Muscle of arm (tissue), 14 donors: ENCODE measurements around the gene NUAK1. TPM values are rescaled to one million over a fixed set of nuclear protein-coding genes. Genes with fewer than 3 reads are reported as not detected.

Experiments
- DNase-seq: peaks from one replicate; pipeline ENCODE4 v3.0.0-alpha.2; 2013
- long read RNA-seq, 11 donors: transcript quantifications; one replicate each; lab custom pipeline, GENCODE V29; 2026
- polyA plus RNA-seq, 12 donors: library from polyadenylated mRNA; unstranded; fragments of 120-200 nt; gene quantifications; one replicate each; pipeline ENCODE4 v1.2.1, GENCODE V29; 2013; ENCODE audit not compliant: insufficient read length in 12 of 12

Gene NUAK1
- polyA plus RNA-seq = 10 to 100 TPM in 9 of 12 donors, 1 to 10 TPM in 2, not detected in 1; 8.7 to 24.4 (median 11.9) TPM
- long read RNA-seq, donor 1 = 0 reads
- long read RNA-seq, donor 2, full-length matches to known transcripts = 3 of 3 reads
- long read RNA-seq, donor 2, partial matches to known transcripts = 0 of 3 reads
- long read RNA-seq, donor 2, other reads (novel, unspliced or antisense) = 0 of 3 reads
- long read RNA-seq, donor 3 = 0 reads
- long read RNA-seq, donor 4 = 0 reads
- long read RNA-seq, donor 5 = 0 reads
- long read RNA-seq, donor 6, full-length matches to known transcripts = 1 of 1 reads
- long read RNA-seq, donor 6, partial matches to known transcripts = 0 of 1 reads
- long read RNA-seq, donor 6, other reads (novel, unspliced or antisense) = 0 of 1 reads
- long read RNA-seq, donor 7, full-length matches to known transcripts = 3 of 3 reads
- long read RNA-seq, donor 7, partial matches to known transcripts = 0 of 3 reads
- long read RNA-seq, donor 7, other reads (novel, unspliced or antisense) = 0 of 3 reads
- long read RNA-seq, donor 8, full-length matches to known transcripts = 3 of 3 reads
- long read RNA-seq, donor 8, partial matches to known transcripts = 0 of 3 reads
- long read RNA-seq, donor 8, other reads (novel, unspliced or antisense) = 0 of 3 reads
- long read RNA-seq, donor 9, full-length matches to known transcripts = 4 of 4 reads
- long read RNA-seq, donor 9, partial matches to known transcripts = 0 of 4 reads
- long read RNA-seq, donor 9, other reads (novel, unspliced or antisense) = 0 of 4 reads
- long read RNA-seq, donor 10, full-length matches to known transcripts = 5 of 5 reads
- long read RNA-seq, donor 10, partial matches to known transcripts = 0 of 5 reads
- long read RNA-seq, donor 10, other reads (novel, unspliced or antisense) = 0 of 5 reads
- long read RNA-seq, donor 11, full-length matches to known transcripts = 2 of 2 reads
- long read RNA-seq, donor 11, partial matches to known transcripts = 0 of 2 reads
- long read RNA-seq, donor 11, other reads (novel, unspliced or antisense) = 0 of 2 reads

DNA sequence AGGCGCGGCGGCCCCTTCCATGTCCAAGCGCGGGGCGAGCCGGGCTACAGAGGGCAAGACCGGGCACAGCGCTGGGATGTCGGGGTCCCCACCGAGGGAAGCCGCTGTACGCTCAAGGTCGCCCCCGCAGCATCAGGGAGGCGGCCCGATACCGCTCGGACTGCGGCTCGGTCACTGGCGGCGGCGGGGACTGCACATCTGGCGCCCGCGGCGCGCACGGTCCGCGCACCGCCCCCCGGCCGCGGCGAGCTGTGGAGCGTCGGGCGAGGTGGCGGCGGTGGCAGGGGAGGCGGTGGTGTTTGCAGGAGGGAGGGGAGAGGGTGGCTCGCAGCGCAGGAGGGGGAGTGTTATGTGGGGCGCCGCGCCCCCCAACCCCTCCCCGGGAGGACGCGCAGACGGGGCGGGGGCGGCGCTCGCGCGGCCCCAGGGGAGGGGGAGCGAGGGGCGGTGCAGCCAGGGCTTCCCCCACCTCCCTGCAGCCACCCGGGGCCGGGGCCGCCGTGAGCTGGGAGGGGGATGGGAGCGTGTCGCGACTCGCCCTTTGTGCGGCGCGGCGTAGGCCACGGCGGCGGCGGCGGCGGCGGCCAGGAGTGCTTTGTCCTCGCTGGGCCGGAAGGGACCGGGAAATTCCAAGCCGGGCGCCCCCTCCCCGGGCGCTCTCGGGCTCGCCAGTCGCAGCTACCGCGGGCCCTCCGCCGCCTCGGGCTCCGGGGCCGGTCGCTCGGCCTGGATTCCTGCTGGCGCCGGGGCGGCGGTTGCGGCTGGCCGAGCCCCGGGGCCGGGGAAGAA lies at the start of gene NUAK1:
Gene NUAK1 (minus strand): TSS at position 322 of the 789 bp plus-strand sequence. CDS start 301 bp downstream, at position 21.
- DNase-seq = peak; percentile 64

DNA sequence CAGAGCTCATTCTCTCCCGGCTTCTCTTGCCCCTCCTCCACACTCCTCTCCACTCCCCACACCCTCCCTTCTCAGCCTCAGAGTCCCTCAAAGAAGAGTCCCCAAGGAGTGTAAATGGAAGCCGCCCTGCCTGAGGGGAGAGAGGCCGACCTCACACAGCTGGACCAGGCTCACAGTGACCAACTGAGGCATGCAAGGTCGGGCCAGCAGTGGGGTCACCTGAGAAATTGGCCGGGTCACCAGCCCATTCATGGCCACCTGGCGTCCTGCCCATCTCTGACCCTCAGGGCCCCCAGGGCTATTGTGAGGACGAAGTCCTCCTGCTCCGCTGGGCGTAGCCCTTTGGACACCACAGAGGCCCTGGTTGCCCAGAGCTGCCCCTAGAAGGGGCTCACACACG lies 49.5 kb upstream of the NUAK1 start:
- DNase-seq = no peak

DNA sequence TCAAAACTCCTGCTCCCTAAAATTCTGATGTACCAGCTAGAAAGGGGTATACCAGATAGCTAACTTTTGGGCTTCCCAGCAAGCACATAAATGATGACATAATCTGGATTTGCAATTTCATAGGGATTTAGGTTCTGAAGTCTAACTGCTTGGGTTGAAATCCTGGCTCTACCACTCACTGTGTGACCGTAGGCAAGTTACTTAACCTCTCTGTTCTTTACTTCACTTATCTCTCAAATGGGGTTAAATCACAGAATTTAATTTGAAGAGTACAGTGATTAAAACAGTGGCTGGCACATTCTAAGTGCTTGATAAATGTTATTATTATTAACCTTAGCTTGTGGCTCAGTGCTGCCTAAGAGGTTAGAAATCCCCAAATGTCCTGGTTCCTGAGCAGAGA lies 49.1 kb upstream of the NUAK1 start:
- no peak for DNase-seq

DNA sequence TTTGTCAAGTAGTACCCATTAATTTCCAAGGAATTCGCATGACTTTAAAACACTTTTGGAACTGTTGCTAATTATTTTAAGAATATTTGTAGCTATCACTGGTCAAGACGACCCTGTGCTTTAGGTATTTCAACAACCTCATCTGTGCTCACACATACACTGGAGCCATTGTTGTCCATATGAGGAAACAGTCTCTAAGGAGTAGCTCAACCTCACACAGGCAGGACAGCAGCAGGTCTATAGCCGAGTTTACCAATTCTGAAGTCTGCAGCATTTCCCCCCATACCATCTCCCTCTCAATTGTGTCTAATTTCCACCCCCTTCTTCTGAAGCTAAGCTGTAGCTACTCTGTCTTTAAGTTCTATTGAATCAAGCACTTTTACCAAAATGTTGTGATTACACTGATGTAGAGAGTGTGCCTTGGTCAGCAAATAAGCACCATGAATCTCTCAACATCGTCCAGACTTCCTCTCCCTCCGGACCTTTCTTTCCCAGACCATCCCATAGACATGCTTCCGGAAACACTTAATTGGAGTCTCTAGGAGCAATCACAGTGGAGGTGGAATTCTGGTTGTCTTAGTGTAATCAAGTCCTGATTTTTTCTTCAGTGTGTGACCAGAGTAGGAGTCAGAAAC lies 48.5 kb upstream of the NUAK1 start:
- DNase-seq = no peak

DNA sequence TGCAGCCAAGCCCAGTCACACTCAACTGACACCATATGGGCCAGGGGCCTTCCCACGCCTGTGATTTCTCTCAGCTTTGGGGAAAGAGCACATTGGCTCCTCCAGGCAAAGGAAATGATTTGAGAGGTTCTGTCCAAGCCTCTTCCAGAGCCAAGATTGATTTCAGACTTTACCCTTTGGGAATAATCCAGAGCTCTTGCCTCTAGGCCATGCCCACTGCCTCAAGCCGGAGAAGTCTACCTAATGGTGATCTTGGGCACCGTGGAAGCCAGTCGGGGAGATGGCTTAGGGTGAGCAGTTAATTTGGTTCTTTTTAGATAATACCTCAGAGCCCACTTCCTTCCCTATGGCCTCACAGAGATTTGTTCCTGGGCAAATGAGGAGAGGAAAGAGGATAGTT lies 45.0 kb upstream of the NUAK1 start:
- no peak for DNase-seq

DNA sequence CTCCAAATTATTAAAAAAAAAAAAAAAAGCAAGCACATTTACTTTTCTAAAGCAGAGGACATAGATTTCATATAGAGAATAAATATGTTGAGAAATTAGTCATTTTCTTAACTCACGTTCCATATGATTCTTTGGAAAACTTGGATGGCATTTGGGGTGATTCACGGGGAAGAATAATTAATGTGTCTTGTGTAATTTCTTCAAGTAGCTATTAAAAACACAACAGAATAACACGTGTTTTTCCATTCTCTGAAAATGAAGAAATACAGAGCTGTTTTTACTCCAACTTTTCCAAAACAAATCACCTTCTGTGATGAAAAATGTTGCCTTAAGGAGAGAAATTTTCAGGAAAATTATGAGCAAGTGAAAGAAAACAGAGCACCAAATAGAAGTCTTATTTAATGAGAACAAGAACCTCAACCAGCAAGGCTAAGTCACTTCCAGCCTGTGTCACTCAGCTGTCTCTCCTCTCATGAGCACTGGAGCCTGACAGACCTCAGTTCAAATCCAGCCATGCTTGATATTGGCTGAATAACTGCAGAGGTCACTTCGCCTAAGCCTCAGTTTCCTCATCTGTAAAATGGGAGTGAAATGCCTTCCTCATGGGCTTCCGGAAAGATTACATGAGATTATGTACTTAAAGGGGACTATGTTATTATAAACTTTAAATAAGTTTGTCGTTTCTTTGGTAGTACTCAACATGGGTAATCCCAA lies 42.8 kb upstream of the NUAK1 start:
- DNase-seq = no peak

DNA sequence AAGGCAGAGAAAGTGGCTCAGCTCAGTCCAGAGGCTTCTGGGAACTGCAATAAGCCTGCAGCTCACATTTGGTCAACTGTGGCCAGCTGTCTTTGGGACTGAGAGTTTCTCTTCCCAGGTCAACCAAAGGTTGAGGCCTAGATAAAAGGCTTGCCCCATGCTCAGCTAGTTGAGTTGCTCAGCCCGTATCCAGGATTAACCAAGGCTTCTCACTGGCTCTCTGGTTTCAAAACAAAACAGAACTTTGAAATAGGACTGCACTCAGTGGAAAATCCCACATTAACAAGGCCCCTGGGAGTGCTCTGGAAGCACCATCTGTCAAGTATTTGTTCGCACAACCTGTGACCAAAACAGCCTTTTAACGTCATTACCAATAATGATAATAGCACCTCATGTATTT lies 40.3 kb upstream of the NUAK1 start:
- DNase-seq = peak; percentile 43

DNA sequence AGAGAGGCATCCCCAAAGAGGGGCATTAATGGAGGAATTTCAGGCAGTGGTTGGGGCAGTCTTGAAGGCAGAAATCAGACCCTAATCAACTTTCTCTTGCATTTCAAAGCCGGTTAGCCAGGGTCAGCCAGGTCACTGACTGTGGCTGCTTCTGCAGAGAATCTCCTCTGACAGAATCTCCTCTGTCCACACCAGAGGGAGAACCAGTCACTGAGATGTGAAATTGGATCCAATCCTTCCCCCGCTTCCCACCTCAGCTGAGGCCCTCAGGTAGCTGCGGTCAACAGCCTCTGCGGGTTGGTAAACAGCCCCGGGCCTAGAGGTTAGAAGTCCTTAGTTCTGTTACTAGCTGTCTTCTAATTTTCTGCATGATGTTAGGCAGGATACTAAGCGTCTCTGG lies 39.8 kb upstream of the NUAK1 start:
- no peak for DNase-seq

DNA sequence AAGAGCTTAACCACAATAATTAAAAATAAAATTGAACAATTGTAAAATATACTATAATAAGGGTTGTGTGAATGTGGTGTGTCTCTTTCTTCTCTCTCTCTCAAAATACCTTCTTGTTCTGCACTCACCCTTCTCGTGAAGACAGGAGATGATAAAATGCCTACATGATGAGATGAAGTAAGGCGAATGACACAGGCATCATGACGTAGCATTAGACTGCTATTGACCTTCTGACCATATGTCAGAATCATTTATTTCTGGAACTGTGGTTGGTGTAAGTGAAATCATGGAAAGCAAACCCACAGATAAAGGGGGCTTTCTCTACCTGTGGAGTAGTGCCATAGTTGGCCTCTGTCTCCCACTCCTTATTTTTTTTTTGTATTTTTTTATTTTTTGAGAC lies 37.8 kb upstream of the NUAK1 start:
- DNase-seq = no peak

DNA sequence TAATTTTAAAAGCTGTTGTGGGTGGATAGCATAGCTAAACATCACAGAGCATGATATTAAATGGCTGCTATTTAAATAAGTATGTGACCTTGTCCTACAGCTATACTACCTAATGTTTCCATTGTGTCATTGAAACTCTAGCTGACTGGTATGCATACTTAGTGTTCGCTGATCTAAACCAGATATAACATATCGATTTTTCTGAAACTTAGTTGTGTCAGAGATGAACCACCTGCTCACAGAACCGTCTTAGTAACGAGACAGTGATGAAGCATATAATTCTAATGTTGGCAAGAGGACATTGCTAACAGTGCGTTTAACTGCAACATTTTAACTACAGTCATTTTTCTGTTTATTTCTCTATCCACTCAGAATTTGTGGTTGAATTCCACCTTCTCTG lies 36.1 kb upstream of the NUAK1 start:
- no peak for DNase-seq

DNA sequence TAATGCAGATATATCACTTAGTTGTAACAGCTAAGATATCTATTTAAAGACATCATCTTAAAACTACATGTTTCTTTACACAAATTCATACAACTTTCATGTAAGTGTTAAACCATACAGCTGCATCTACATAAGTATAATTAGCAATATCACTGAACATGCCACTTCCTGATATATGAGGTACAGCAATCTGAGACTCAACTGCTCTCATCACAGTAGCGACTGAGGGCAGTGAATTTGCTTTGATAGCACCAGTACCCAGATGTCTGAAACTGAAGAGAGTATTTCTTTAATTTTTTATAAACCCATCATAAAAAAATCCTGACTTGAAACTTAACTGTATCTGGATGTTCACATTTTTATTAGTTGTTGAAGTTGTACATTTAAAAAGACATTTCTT lies 34.7 kb upstream of the NUAK1 start:
- no peak for DNase-seq

DNA sequence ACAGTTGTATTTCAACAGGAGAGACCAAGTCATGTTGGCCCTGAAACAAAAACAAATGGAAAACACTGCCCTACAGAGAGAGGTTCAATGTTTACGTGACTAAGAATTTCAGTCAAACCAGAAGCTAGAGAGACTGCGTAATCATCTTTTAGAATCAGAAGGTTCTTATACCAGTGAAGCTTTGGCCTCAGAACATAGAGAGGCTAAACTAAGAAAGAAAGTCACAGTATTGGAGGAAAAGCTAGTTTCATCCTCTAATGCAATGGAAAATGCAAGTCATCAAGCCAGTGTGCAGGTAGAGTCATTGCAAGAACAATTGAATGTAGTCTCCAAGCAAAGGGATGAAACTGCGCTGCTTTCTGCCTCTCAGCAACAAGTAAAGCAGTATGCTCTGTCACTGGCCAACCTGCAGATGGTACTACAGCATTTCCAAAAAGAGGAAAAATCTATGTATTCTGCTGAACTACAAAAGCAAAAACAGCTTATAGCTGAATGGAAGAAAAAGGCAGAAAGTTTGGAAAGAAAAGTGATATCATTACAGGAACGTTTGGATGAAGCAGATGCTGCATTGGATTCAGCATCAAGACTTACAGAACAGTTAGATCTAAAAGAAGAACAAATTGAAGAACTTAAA lies 32.5 kb upstream of the NUAK1 start:
- DNase-seq = peak; percentile 32

DNA sequence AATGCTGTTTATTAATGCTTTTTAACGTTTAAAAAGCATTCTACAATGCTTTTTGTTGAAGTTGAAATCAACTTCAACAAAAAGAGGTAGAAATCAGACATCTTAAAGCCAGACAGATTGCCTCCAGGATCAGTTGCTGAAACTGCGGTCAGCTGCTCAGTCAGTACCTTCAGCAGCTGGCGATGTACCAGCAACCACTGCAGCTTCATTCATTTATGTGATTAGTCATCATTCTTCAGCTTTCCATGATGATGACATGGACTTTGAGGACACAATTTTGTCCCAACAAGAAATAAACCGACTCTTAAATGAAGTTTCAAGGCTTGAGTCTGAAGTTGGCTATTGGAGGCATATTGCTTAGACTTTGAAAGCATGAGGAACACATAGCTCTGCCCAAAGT lies 31.5 kb upstream of the NUAK1 start:
- no peak for DNase-seq

DNA sequence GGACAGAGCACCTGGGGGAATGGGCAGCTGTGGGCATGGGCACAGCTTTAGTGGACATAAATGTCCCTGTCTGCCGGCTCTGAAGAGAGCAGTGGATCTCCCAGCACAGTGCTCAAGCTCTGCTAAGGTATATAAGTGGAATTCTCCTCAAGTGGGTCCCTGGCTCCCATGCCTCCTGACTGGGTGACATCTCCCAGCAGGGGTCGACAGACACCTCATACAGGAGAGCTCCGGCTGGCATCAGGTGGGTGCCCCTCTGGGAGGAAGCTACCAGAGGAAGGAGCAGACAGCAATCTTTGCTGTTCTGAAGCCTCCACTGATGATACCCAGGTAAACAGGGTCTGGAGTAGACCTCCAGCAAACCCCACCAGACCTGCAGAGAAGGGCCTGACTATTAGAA lies 25.0 kb upstream of the NUAK1 start:
- DNase-seq = no peak

DNA sequence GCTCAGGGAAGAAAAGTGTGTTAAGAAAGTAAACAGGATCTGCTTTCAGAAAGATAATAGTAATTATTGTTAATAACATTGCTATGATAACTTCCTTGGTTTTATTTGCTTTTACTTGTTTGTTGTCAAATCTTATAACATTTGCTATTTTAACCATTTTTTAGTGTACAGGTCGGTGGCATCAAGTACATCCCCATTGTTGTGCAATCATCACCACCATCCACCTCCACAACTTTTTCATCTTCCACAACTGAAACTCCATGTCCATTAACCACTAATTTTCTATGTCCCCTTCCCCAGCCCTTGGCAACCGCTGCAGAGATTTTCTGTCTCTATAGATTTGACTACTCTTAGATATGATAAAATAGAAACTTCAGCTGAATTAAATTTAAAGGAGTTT lies 22.7 kb upstream of the NUAK1 start:
- no peak for DNase-seq

DNA sequence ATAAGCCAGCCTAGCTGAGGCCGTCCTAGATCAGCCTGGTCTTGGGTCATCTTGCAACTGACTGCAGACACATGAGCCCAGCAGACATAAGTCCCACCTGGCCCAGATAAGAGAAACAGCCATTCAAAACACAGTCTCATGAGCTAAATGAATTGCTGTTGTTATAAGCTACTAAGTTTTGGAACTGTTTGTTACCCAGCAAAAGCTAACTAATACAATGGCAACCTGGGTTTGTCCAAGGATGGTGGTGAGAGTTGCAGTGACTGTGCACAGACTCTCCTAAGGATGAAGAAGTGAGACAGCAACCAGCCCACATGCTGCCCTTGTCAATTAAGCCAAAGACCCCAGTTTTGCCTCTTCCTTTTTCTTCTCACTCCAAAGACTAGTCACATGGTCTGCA lies 22.2 kb upstream of the NUAK1 start:
- no peak for DNase-seq

DNA sequence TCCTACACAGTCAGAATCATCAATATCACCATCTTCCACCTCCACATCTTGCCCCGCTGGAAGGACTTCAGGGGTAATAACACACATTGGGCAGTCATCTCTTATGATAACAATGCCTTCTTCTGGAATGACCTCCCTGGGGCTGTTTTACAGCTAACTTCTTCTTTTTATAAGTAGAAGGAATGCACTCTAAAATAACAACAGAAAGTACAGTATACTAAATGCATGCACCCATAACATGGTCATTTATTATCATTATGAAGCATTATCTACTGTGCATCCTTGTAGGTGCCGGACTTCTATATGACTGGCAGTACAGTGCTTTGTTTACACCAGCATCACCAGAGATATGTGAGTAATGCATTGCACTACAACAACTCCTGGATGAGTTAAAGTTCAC lies 19.0 kb upstream of the NUAK1 start:
- no peak for DNase-seq

DNA sequence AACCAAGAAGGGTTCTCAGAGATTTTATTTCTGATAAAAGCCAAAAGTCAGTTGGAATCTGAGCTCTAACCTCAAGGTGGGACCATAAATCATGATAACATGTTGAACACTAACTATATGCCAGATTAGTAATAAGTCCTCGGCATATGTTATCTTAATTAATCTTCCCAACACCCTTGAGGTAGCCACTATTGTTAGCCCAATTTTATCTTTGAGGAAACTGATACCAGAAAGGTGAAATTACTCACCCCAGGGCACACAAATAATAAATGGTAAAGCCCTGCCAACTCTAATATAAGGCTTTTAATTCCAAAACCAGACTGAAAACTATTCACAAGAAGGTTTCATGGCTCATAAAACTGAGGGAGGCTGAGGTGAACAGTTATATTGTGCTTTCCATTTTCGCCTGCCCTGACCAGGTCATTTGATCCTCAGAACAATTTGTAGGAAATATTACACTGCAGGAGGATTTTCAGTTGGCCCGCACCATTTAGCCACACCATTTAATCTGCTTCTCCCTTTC lies 16.1 kb upstream of the NUAK1 start:
- no peak for DNase-seq

DNA sequence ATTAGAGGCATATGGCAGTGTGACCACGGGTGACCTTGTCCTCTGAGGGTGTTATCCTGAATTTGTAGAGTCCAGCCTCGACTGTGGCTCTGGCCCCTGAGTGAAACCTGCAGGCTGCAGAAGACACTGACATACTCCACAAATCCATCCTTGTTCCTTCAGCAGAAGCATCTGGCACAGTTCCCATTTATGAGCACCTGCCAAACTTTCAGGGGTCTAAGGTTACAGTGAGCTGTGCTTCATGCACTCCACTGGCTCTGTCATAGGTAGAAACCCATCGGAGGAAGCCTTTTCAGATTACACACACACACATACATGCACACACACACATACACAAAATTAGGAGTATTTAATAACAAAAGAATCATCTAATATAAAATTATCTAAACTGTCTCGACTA lies 13.6 kb upstream of the NUAK1 start:
- no peak for DNase-seq

DNA sequence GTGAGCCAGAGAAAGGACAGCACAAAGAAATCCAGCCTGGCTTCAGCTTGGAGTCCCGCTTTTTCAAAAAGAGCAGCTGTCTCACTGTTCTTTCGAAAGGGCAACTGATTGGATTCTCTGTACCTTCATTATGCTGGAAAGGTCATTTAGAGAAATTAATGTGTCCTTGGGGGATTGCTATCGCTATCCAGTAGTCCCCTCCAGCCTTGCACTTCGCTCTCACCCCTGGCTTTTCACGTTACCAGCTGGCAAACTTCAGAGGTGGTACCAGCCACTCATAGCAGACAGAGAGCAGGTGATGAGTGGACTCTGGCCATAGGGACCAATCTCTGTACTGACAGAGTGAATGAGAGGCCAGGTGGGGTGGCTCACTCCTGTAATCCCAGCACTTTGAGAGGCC lies 11.8 kb upstream of the NUAK1 start:
- no peak for DNase-seq
